ENCODE results near the gene MTR.

GRCh38 chr1:236864996-236865817, 70.1 kb downstream of the MTR start:
- TF ChIP-seq EZH2 (IDR thresholded peaks at IDR 0.05; ENCODE audit: insufficient read depth, low read length) (no peak), CTCF (IDR thresholded peaks at IDR 0.05; ENCODE audit: insufficient read depth, low read depth, low read length) (no peak)
